Prostate gland (tissue), 2 donors: ENCODE data around the gene NOTUM. TPM values are rescaled to one million over a fixed set of nuclear protein-coding genes. Genes with fewer than 3 reads are reported as not detected.

Experiments used
- DNase-seq: peaks from one replicate; pipeline ENCODE4 v3.0.0-alpha.2; 2019; ENCODE audit warnings: low spot score
- H3K27ac ChIP-seq, 2 donors: fragments of 200-600 bp; sonication (generic); 2 replicates each; pipeline ENCODE4 v1.5.1; 2017 to 2019
- H3K27me3 ChIP-seq: fragments of 200-600 bp; sonication (generic); replicated peaks from 2 replicates; pipeline ENCODE4 v1.5.1; 2019; ENCODE audit not compliant: insufficient read depth
- H3K36me3 ChIP-seq, 2 donors: fragments of 200-600 bp; sonication (generic); 1 replicate in 1 of 2; 2 replicates in 1 of 2; pipeline versions ENCODE4 v1.5.1 to v1.8.1; 2017 to 2019
- H3K4me1 ChIP-seq: fragments of 200-600 bp; sonication (generic); replicated peaks from 2 replicates; pipeline ENCODE4 v1.5.1; 2019
- H3K4me3 ChIP-seq, 2 donors: fragments of 200-600 bp; sonication (generic); 2 replicates each; pipeline ENCODE4 v1.5.1; 2017 to 2019
- H3K9me3 ChIP-seq: fragments of 200-600 bp; sonication (generic); 2 replicates; pipeline ENCODE4 v1.5.1; 2017
- POLR2A ChIP-seq: fragments of 450-650 bp; IDR thresholded peaks from one replicate; pipeline ENCODE4 v1.6.1; 2016; ENCODE audit warnings: antibody characterized with exemption, mild to moderate bottlenecking
- POLR2AphosphoS5 ChIP-seq: sonication (generic); formaldehyde crosslinking; IDR thresholded peaks from one replicate; pipeline ENCODE4 v1.6.1; 2017; ENCODE audit warnings: antibody characterized with exemption
- WGBS: methylation state at CpG from one replicate; pipeline ENCODE4 v1.1.5; 2018; 5-methylcytosine and 5-hydroxymethylcytosine counted together
- intact Hi-C: fragments of 100-400 bp; cut with DNase I; formaldehyde crosslinking; loops from one replicate; pipeline ENCODE4 v1.14.2; 2022
- total RNA-seq, 2 donors: library from RNA; depleted of rRNA; stranded (reverse); fragments of >200 nt; gene quantifications; one replicate each; pipeline ENCODE4 v1.1.0, GENCODE V29; 2016
- TF ChIP-seq, protein P1 (sequence below), 4 experiments: fragments of 200-600 bp in 2 of 4; fragments of 450-650 bp in 2 of 4; sonication (generic) in 2 of 4; IDR thresholded peaks; 1 replicate in 3 of 4; 2 replicates in 1 of 4; pipeline ENCODE4 v1.5.1; 2016 to 2019; ENCODE audit warnings: antibody characterized with exemption in 4 of 4, mild to moderate bottlenecking in 2 of 4, moderate library complexity in 2 of 4

Gene NOTUM
- total RNA-seq, 2 donors from 2014 or later = 0.50 to 8.3 TPM

DNA sequence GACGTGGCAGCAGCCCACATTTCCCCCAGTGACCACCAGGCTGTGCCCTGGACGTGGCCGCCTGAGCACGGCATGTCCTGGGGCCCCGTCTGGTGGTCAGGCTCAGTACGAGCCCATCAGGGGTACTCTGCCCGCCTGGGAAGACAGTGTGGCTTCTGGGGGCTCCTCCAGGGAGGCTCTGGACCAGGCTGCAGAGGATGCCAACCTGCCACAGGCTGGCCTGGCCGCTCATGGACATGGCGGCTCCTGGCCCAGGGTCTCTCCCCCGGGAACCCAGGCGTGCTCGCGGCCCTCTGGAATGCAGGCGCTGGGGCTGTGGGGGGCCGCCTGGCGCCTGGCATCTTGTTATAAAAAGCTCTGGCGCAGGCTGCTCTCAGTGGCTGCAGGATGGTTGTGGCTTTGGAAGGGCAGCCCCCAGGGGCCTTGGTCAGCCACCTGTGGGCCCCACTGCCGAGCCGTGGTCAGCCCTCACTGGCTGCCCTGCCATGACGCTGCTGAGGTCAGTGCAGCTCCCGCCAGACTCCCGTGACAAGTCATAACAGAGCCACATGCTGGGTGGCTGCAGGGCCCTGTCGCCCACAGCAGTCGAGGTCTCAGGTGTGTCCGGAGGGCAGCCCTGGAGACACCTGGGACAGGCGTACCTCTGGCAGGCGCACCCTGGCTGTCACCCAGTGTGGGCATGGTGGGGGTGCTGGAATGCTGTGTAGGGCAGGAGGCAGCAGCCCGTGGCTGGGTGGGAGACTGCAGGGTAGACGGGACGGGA lies 46.7 kb upstream of the NOTUM start:
- Histone ChIP-seq H3K36me3 (no peaks in the 10 kb centered on the region), H3K27me3 (no peaks in the 10 kb centered on the region), H3K4me1 (no peaks in the 10 kb centered on the region), H3K9me3 (no peaks in the 10 kb centered on the region), H3K4me3 (no peak overlapping the region), H3K27ac (no peak overlapping the region)
- intact Hi-C loops = no loop called here
- 76% methylated on average over 29 of the region's 30 CpGs for WGBS
- no peak for DNase-seq
- no peak for TF ChIP-seq POLR2AphosphoS5
- TF ChIP-seq POLR2A = no peak
- TF ChIP-seq, protein P1, sequence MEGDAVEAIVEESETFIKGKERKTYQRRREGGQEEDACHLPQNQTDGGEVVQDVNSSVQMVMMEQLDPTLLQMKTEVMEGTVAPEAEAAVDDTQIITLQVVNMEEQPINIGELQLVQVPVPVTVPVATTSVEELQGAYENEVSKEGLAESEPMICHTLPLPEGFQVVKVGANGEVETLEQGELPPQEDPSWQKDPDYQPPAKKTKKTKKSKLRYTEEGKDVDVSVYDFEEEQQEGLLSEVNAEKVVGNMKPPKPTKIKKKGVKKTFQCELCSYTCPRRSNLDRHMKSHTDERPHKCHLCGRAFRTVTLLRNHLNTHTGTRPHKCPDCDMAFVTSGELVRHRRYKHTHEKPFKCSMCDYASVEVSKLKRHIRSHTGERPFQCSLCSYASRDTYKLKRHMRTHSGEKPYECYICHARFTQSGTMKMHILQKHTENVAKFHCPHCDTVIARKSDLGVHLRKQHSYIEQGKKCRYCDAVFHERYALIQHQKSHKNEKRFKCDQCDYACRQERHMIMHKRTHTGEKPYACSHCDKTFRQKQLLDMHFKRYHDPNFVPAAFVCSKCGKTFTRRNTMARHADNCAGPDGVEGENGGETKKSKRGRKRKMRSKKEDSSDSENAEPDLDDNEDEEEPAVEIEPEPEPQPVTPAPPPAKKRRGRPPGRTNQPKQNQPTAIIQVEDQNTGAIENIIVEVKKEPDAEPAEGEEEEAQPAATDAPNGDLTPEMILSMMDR (IDR thresholded peaks at IDR 0.05) = no peak

- no peak for DNase-seq
- H3K4me1 ChIP-seq = no peaks in the 10 kb centered on the region
- H3K4me3 ChIP-seq = no peak overlapping the region
- 83% methylated on average over 5 of the region's 6 CpGs for WGBS
- TF ChIP-seq, protein P1 (IDR thresholded peaks at IDR 0.05) = no peak
- H3K27ac ChIP-seq = no peak overlapping the region
- H3K36me3 ChIP-seq = no peaks in the 10 kb centered on the region
- intact Hi-C loops = no loop called here
- no peaks in the 10 kb centered on the region for H3K27me3 ChIP-seq
- H3K9me3 ChIP-seq = no peaks in the 10 kb centered on the region
Observed at GRCh38 chr17:82007228-82007494, 46.2 kb upstream of the NOTUM start.

DNA sequence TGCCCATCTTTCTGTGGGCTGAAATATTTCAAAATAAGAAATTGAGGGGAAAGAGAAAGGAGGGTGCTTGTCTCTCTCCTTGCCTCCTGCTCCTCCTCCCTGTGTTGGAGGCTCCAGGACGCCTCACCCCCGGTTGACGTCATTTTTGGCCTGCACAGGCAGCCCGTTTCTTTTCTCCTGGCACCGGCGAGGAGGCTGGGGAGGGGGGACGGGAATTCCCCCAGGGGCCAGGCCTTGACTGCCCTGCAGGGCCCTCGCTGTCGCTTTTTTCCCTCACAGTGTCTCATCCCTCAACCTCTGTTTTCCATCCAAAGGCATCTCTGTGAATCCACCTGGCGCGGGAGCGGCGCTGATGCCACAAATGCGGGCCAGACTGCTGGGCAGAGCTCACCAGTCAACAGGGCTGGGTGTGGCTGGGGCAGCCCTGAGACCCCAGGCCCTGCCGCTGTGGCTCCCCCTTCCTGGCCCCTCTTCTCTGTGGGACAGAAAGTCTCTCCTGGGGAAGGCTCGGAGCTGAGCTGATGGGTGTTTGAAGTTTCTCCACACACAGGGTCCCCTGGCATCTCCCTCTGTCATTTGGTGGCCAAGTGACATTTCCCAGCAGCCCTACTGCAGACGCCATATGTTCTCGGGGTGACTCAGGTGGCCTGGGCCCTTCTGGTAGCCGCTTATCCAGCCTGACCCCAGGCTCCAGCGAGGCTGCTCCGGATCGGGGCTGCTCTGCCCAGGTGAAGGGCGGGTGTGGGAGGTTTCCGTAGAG lies 45.7 kb upstream of the NOTUM start:
- no peak overlapping the region for H3K27ac ChIP-seq
- 51% methylated on average over 24 of the region's 24 CpGs for WGBS
- intact Hi-C loops = no loop called here

DNA sequence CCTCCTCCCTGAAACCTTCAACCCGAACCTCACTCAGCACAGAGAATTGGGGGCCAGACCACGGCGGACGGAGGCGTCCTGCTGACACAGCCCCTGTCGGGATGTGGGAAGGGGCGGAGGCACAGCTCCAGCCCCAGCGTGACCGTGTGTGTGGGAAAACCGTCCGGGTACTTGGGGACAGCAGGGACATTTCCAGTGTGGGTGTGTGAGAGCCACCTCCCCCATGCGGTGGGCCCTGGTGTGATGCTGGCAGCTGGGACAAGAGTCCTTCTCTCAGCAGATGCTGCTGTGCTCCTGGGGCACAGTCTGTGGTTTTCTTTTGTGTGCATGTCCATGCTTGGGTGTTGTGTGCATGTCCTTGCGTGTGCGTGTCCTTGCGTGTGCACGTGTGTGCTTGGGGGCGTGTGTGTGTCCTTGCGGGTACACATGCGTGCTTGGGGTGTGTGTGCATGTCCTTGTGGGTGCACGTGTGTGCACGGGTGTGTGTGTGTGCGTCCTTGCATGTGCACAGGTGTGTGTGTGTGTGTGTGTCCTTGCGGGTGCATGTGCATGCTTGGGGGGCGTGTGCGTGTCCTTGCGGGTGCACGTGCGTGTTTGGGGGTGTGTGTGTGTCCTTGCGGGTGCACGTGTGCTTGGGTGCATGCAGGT lies 44.8 kb upstream of the NOTUM start:
- Histone ChIP-seq H3K4me1 (no peaks in the 10 kb centered on the region), H3K4me3 (no peak overlapping the region), H3K36me3 (no peaks in the 10 kb centered on the region), H3K27ac (no peak overlapping the region), H3K27me3 (no peaks in the 10 kb centered on the region), H3K9me3 (no peaks in the 10 kb centered on the region)
- intact Hi-C loops = no loop called here
- TF ChIP-seq POLR2AphosphoS5 (no peak), POLR2A (no peak)
- TF ChIP-seq, protein P1 (IDR thresholded peaks at IDR 0.05) = no peak
- WGBS = 86% methylated on average over 30 of the region's 30 CpGs
- DNase-seq = no peak

More for the DNA sequence above, 45.7 kb upstream of the NOTUM start:
- Histone ChIP-seq H3K4me3 (no peak overlapping the region), H3K36me3 (no peaks in the 10 kb centered on the region), H3K4me1 (no peaks in the 10 kb centered on the region), H3K27me3 (no peaks in the 10 kb centered on the region), H3K9me3 (no peaks in the 10 kb centered on the region)
- no peak for DNase-seq
- TF ChIP-seq POLR2A (no peak), POLR2AphosphoS5 (no peak)

- 91% methylated on average over 27 of the region's 41 CpGs for WGBS
- Histone ChIP-seq H3K27me3 (no peaks in the 10 kb centered on the region), H3K9me3 (no peaks in the 10 kb centered on the region), H3K4me3 (no peak overlapping the region), H3K27ac (no peak overlapping the region), H3K4me1 (no peaks in the 10 kb centered on the region), H3K36me3 (no peaks in the 10 kb centered on the region)
- TF ChIP-seq, protein P1 (IDR thresholded peaks at IDR 0.05) = no peak
- TF ChIP-seq POLR2A (no peak), POLR2AphosphoS5 (no peak)
- intact Hi-C loops = no loop called here
- DNase-seq = no peak
Observed at GRCh38 chr17:82004517-82005455, 43.8 kb upstream of the NOTUM start.
